Gastroesophageal sphincter (tissue), 4 donors: ENCODE data around the gene SMAD3. TPM values are rescaled to one million over a fixed set of nuclear protein-coding genes. Genes with fewer than 3 reads are reported as not detected.

Experiments used
- ATAC-seq: fragments of 150-250 bp; one replicate; pipeline ENCODE4 v1.9.1; 2016; ENCODE audit warnings: mild to moderate bottlenecking, moderate library complexity
- H3K27ac ChIP-seq, 4 donors: fragments of 200-600 bp; sonication (generic) in 3 of 4; 1 replicate in 3 of 4; 2 replicates in 1 of 4; pipeline ENCODE4 v1.5.1; 2016 to 2019
- H3K27me3 ChIP-seq: fragments of 200-600 bp; sonication (generic); one replicate; pipeline ENCODE4 v1.5.1; 2019
- H3K36me3 ChIP-seq, 2 donors: fragments of 200-600 bp; sonication (generic); one replicate each; pipeline ENCODE4 v1.5.1; 2019; ENCODE audit warnings: control low read depth in 1 of 2
- H3K4me1 ChIP-seq, 3 donors: fragments of 200-600 bp; sonication (generic); 1 replicate in 2 of 3; 2 replicates in 1 of 3; pipeline ENCODE4 v1.5.1; 2016 to 2019; ENCODE audit warnings: control low read depth in 2 of 3
- H3K4me3 ChIP-seq, 2 donors: fragments of 200-600 bp; sonication (generic); one replicate each; pipeline ENCODE4 v1.5.1; 2019; ENCODE audit warnings: mild to moderate bottlenecking in 1 of 2, moderate library complexity in 1 of 2
- H3K9me3 ChIP-seq, 3 donors: fragments of 200-600 bp; sonication (generic); one replicate each; pipeline ENCODE4 v1.5.1; 2017 to 2019; ENCODE audit warnings: control low read depth in 2 of 3
- EP300 ChIP-seq: sonication (generic); formaldehyde crosslinking; IDR thresholded peaks from one replicate; pipeline ENCODE4 v1.6.1; 2017; ENCODE audit warnings: antibody characterized with exemption, mild to moderate bottlenecking
- POLR2A ChIP-seq, 2 donors: fragments of 450-650 bp; IDR thresholded peaks; one replicate each; pipeline ENCODE4 v1.6.1; 2017; ENCODE audit warnings: antibody characterized with exemption in 2 of 2, mild to moderate bottlenecking in 2 of 2, moderate library complexity in 1 of 2
- POLR2AphosphoS5 ChIP-seq: sonication (generic); formaldehyde crosslinking; IDR thresholded peaks from one replicate; pipeline ENCODE4 v1.6.1; 2017; ENCODE audit warnings: antibody characterized with exemption
- WGBS, 2 donors: methylation state at CpG; one replicate each; pipeline ENCODE4 v1.1.5; 2018; ENCODE audit warnings: low coverage in 1 of 2; 5-methylcytosine and 5-hydroxymethylcytosine counted together
- total RNA-seq, 4 donors: library from RNA; depleted of rRNA; stranded (reverse); fragments of >200 nt; gene quantifications; one replicate each; pipeline ENCODE4 v1.1.0, GENCODE V29; 2016
- TF ChIP-seq, protein P1 (sequence below), 4 experiments: fragments of 200-600 bp in 2 of 4; fragments of 450-650 bp in 2 of 4; sonication (generic) in 1 of 4; IDR thresholded peaks; one replicate each; pipeline ENCODE4 v1.5.1; 2017 to 2019; ENCODE audit warnings: antibody characterized with exemption in 4 of 4, mild to moderate bottlenecking in 2 of 4, moderate library complexity in 2 of 4

The SMAD3 gene
- total RNA-seq, 4 donors from 2014 or later = 19.8 to 30.6 (median 25.9) TPM

DNA sequence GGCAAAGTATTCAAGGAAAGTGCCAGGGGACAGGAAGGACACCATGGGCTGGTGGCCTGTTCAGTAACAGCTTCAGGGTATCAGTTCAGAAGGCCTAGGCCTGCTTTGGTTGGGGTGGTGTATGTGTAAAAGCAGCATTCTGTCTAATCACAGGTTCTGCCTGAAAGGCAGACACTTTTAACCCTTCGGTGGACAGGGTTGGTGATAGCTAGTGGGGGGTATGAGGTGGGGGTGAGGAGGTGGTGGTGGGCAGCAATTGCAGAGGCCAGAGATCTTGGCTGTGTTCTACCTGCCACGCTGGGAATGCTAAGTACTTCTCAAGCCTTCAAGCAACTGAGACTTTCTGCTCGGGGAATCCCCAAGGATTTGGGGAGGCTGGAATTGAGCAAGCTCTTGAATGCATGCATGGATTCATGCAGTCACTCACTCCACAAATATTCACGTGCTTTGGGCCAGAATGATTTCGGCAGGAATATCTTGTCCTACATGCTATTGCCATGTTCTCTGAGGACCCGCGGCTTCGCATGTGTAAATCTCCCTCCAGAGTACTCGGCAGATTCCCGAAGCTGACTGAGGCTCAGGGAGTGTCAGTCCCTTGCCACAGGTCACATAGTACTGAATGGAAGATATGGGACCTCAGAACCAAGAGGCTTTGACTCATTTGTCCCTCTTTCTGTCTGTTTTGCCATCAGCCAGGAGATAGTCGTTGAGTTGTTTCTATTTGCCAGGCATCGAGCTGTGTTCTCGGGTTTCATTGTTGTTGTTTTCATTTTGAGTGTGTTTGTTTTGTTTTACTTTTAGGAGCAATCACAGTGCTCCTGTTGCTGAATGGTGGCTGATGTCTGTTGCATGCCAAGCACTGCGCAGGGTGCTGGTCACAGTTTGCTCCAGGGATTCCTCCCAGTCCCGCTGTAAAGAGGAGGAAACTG lies 65.5 kb downstream of the SMAD3 start:
- Histone ChIP-seq H3K27me3 (no peaks in the 10 kb centered on the region), H3K4me1 (peaks cover 14 to 89% (median 60%) of the 10 kb centered on the region in 3 donors), H3K27ac (no peak overlapping the region), H3K9me3 (no peaks in the 10 kb centered on the region), H3K36me3 (no peaks in the 10 kb centered on the region), H3K4me3 (no peak overlapping the region)
- ATAC-seq = peak; percentile 14
- WGBS, 2 donors = 69 to 80% methylated on average over 10 to 13 of the region's 15 CpGs
- TF ChIP-seq POLR2A (IDR thresholded peaks at IDR 0.05) (no peak), POLR2AphosphoS5 (no peak), EP300 (no peak)
- TF ChIP-seq, protein P1, sequence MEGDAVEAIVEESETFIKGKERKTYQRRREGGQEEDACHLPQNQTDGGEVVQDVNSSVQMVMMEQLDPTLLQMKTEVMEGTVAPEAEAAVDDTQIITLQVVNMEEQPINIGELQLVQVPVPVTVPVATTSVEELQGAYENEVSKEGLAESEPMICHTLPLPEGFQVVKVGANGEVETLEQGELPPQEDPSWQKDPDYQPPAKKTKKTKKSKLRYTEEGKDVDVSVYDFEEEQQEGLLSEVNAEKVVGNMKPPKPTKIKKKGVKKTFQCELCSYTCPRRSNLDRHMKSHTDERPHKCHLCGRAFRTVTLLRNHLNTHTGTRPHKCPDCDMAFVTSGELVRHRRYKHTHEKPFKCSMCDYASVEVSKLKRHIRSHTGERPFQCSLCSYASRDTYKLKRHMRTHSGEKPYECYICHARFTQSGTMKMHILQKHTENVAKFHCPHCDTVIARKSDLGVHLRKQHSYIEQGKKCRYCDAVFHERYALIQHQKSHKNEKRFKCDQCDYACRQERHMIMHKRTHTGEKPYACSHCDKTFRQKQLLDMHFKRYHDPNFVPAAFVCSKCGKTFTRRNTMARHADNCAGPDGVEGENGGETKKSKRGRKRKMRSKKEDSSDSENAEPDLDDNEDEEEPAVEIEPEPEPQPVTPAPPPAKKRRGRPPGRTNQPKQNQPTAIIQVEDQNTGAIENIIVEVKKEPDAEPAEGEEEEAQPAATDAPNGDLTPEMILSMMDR (IDR thresholded peaks at IDR 0.05) = no peak

DNA sequence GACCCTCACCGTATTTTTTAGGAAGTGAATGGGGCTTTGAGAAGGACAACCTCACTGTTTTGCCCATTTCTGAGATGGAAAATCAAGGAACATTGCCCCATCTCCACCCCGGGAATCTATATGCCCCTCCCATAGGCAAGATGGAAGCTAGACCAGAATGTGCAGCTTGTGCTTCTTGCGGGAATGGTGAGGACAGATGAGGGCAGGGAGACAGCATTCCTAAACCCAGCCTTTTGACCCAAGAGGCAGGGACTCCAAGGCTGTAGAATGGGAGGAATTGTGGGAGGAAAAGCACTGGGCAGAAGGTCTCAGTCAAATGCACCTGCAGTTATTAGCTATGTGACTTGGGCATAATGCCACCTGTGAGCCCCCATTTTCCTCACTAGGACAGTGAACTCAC lies 66.9 kb downstream of the SMAD3 start:
- Histone ChIP-seq H3K27ac (no peak overlapping the region), H3K4me1 (peaks cover 14 to 89% (median 59%) of the 10 kb centered on the region in 3 donors), H3K4me3 (no peak overlapping the region), H3K36me3 (no peaks in the 10 kb centered on the region), H3K9me3 (no peaks in the 10 kb centered on the region), H3K27me3 (no peaks in the 10 kb centered on the region)
- 100% methylated on average over 1 of the region's 3 CpGs; no CpG with 5 or more reads in 1 of the 2 donors for WGBS, 2 donors
- no peak for ATAC-seq
- TF ChIP-seq POLR2A (IDR thresholded peaks at IDR 0.05) = no peak
- no peak for TF ChIP-seq EP300
- TF ChIP-seq POLR2AphosphoS5 = no peak
- TF ChIP-seq, protein P1 (IDR thresholded peaks at IDR 0.05) = no peak

DNA sequence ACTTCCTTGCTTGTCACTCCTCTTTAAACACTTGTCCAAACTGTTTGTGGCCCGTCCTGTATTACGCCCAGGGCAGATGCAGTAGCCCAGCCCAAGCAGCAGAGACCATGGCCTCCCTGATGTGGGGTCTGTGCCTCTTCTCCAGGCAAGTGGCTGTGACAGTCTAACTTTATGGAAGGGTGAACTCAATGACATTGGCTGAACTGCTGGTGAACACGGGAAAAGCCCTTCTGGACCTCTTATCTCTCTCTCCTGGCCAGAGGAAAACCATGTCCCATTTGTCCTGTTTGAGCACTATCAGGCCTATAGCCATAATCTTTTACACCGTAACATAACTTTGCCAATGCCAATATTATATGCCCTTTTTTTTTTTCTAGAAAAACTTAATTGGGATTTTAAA lies 67.6 kb downstream of the SMAD3 start:
- no peaks in the 10 kb centered on the region for H3K36me3 ChIP-seq
- peaks cover 14 to 89% (median 60%) of the 10 kb centered on the region in 3 donors for H3K4me1 ChIP-seq
- H3K4me3 ChIP-seq = no peak overlapping the region
- H3K9me3 ChIP-seq = no peaks in the 10 kb centered on the region
- no peaks in the 10 kb centered on the region for H3K27me3 ChIP-seq
- H3K27ac ChIP-seq = peak overlapping the region in 1 of 4 donors; percentile 85
- ATAC-seq = no peak
- TF ChIP-seq EP300 (no peak), POLR2A (IDR thresholded peaks at IDR 0.05) (no peak), POLR2AphosphoS5 (no peak)
- TF ChIP-seq, protein P1 (IDR thresholded peaks at IDR 0.05) = no peak
- 90 to 100% methylated on average over 2 of the region's 4 CpGs for WGBS, 2 donors

DNA sequence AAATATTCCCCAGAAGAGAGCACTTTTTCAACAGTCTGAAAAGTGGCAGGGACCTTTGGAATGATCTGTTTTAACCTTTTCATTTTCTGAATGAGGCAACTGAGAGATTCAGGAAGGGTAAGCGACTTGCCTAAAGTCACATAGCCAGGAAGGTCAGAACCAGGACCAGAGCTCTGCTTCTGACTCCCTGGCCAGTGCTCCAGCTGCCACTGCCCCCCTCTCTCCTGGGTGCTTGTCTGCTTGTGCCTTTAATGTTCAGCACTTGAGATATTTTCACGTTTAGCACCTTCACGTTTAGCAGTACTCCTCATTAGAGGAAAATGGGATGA lies 68.3 kb downstream of the SMAD3 start:
- no peak for TF ChIP-seq EP300
- TF ChIP-seq, protein P1 (IDR thresholded peaks at IDR 0.05) = no peak
- TF ChIP-seq POLR2A (IDR thresholded peaks at IDR 0.05) = no peak
- ATAC-seq = no peak
- Histone ChIP-seq H3K4me3 (no peak overlapping the region), H3K36me3 (no peaks in the 10 kb centered on the region), H3K27ac (peak overlapping the region in 3 of 4 donors; percentile 84 to 90 (median 85)), H3K4me1 (peaks cover 14 to 89% (median 67%) of the 10 kb centered on the region in 3 donors), H3K27me3 (no peaks in the 10 kb centered on the region), H3K9me3 (no peaks in the 10 kb centered on the region)
- WGBS, 2 donors = 100% methylated on average over 1 of the region's 3 CpGs
